Dedifferentiated amniotic fluid mesenchymal stem cell (primary cell): ENCODE data around the gene GABRG3.

Experiments
- DNase-seq: peaks from one replicate; pipeline ENCODE4 v3.0.0-alpha.2; 2016; ENCODE audit errors: extremely low spot score

GABRG3 gene

GRCh38 chr15:27241943-27242342 is 271.0 kb downstream of the GABRG3 start:
- no peak for DNase-seq

- DNase-seq: no peak
Measured at GRCh38 chr15:27244047-27244446, 273.1 kb downstream of the GABRG3 start.

GRCh38 chr15:27248251-27248650 is 277.3 kb downstream of the GABRG3 start:
- DNase-seq: no peak

GRCh38 chr15:27249046-27249759 is 278.2 kb downstream of the GABRG3 start:
- no peak for DNase-seq

GRCh38 chr15:27249760-27250109 is 278.8 kb downstream of the GABRG3 start:
- DNase-seq: no peak

GRCh38 chr15:27250223-27250622 is 279.2 kb downstream of the GABRG3 start:
- DNase-seq: no peak

- DNase-seq: no peak
Measured at GRCh38 chr15:27254055-27254454, 283.1 kb downstream of the GABRG3 start.

- DNase-seq: no peak
Measured at GRCh38 chr15:27254801-27255200, 283.8 kb downstream of the GABRG3 start.

- DNase-seq: no peak
Measured at GRCh38 chr15:27256446-27256845, 285.5 kb downstream of the GABRG3 start.

GRCh38 chr15:27258287-27258686 is 287.3 kb downstream of the GABRG3 start:
- DNase-seq: no peak

- DNase-seq: no peak
Measured at GRCh38 chr15:27260523-27260922, 289.5 kb downstream of the GABRG3 start.

- no peak for DNase-seq
Measured at GRCh38 chr15:27268923-27269322, 297.9 kb downstream of the GABRG3 start.

GRCh38 chr15:27271258-27271657 is 300.3 kb downstream of the GABRG3 start:
- no peak for DNase-seq

- DNase-seq: no peak
Measured at GRCh38 chr15:27272427-27272826, 301.4 kb downstream of the GABRG3 start.

GRCh38 chr15:27273506-27273905 is 302.5 kb downstream of the GABRG3 start:
- no peak for DNase-seq

GRCh38 chr15:27278761-27279160 is 307.8 kb downstream of the GABRG3 start:
- no peak for DNase-seq

GRCh38 chr15:27292641-27293040 is 321.7 kb downstream of the GABRG3 start:
- DNase-seq: no peak

- DNase-seq: no peak
Measured at GRCh38 chr15:27293607-27294006, 322.6 kb downstream of the GABRG3 start.

GRCh38 chr15:27317736-27318135 is 346.8 kb downstream of the GABRG3 start:
- no peak for DNase-seq

- DNase-seq: no peak
Measured at GRCh38 chr15:27323801-27324200, 352.8 kb downstream of the GABRG3 start.

GRCh38 chr15:27324886-27325615 is 354.1 kb downstream of the GABRG3 start:
- DNase-seq: no peak

- DNase-seq: no peak
Measured at GRCh38 chr15:27327467-27328025, 356.6 kb downstream of the GABRG3 start.

- no peak for DNase-seq
Measured at GRCh38 chr15:27328186-27328585, 357.2 kb downstream of the GABRG3 start.
